Activated gamma-delta T cell treated with Interleukin-2 at 50 U/mL for 16 hours (primary cell): ENCODE data around the gene HJURP.

ENCODE experiments used
- DNase-seq: peaks from one replicate; pipeline ENCODE4 v3.0.0-alpha.2; 2020

Gene HJURP

DNA sequence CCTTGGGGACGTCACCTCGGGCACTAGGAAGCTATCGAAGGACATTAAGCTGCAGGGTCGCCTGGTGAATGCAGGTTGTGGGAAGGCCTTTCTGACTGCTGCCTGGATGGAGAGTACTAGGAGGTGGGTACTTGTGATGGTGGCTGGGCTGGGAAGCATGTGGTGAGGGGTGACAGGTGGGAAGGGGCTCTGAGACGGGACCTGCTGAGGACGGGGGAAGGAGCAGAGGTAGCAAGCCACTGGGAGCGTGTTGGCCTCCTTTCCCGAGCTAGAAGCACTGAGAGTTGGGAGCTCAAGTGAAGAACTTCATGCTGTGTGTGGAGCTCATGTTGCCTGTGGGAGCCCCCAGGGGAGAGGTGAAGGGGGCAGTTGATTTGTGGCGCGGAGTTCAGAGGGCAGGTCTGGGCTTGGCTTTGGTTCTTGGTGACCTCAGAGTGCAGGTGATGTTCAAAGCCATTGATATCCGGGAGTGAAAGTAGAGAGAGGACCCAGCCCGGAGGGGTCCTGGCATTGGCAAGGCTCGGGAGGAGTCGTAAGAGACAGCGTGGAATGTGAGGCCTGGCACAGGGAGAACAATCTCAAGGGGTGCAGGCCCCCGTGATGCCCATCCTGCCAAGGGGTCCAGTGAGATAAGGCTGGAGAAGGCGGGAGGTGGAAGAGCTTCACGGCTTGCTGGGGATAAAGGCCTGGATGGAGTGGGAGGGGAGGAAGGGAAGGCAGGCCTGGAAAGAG lies 63.0 kb downstream of the HJURP start:
- DNase-seq, result no peak

DNA sequence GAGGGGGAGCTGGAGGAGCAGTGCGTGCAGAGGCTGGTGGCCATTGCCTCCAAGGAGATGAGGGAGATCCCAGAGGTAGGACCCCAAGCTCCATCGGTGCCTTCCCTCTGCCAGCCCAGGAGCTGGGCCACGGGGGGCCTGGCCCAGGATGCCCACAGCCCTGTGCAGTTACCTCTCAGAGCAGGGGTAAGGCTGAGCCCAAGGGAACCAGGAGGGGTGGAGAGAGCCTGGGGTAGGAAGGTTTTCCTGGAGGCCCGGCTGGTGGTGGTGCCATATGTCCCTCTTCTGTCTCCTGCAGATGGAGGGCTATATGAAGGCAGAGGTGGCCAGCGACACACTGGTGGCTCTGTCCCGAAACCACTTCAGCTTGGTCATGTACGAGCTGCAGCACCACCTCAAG lies 64.8 kb downstream of the HJURP start:
- DNase-seq, result no peak
